ENCODE measurements around the gene TRIM17. TPM values are rescaled to one million over a fixed set of nuclear protein-coding genes. Genes with fewer than 3 reads are reported as not detected.

TRIM17 gene
- total and polyA plus RNA-seq, 9 of the 15 experiments (the other 6 are each of a cell fraction or from before 2014, with no cell fraction given) = not detected

DNA sequence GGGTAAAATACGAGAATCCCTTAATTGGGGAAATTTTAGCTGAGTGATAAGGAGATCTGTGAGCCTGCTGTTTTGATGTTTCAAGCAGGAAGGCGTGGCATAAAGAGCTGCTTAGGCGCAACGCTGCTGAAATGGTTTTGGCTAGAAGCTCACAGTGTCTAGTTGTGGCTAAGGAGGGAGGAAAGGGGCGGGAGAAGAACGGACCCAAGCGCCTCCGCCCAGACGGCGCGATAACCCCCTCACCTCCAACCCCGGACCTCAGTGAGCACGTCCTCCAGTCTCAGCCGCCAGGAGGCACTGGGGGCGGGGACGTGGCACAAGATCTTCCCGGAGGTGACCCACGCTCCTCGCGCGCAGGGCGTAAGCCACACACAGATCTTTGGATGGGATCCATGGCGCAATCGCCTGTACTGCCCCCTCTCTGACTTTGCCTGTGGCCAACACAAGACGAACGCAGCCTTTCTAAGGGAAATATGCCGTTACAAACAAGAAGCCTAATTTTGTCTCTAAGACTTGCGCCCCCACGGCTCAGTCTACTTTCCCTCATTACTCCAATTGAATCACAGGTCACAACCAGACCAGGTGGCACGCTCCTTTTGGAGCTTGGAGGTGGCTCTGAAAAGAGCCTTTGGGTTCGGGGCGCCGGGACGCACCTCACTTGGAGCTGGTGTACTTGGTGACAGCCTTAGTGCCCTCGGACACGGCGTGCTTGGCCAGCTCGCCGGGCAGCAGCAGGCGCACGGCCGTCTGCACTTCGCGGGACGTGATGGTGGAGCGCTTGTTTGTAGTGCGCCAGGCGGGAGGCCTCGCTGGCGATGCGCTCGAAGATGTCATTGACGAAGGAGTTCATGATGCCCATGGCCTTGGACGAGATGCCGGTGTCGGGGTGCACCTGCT, 47.1 kb upstream of the TRIM17 start (continued):
- TF ChIP-seq ZNF3 (CRISPR knock-in tag; IDR thresholded peaks at IDR 0.05) (no peak), RUNX1 (IDR thresholded peaks at IDR 0.05; ENCODE audit: low read depth) (no peak), NFIC (IDR thresholded peaks at IDR 0.05) (peak; percentile 80), NFE2L1 (tag; IDR thresholded peaks at IDR 0.05; ENCODE audit: borderline replicate concordance, low read depth) (no peak), MXI1 (IDR thresholded peaks at IDR 0.05; ENCODE audit: low read depth, low read length) (0 out of 2 replicates have a peak, but pooled peaks have one; percentile 21), EP400 (IDR thresholded peaks at IDR 0.05) (peak; percentile 90), PHF8 (IDR thresholded peaks at IDR 0.05; ENCODE audit: borderline replicate concordance, low read length) (peak; percentile 41; the same call in 1 of the 2 replicates), TEAD1 (CRISPR knock-in tag; IDR thresholded peaks at IDR 0.05) (0 out of 4 replicates have a peak, but pooled peaks of 1 of the 2 experiments have one; percentile 63), MYNN (IDR thresholded peaks at IDR 0.05) (peak; percentile 66; the same call in 1 of the 2 replicates), MYNN (CRISPR knock-in tag; IDR thresholded peaks at IDR 0.05) (no peak), ATF1 (CRISPR knock-in tag; IDR thresholded peaks at IDR 0.05) (no peak), ATF1 (tag; IDR thresholded peaks at IDR 0.05) (peak; percentile 87), HDGF (IDR thresholded peaks at IDR 0.05) (no peak; the same call in 1 of the 2 replicates), MEF2D (tag; conservative IDR thresholded peaks at IDR 0.05; ENCODE audit: low read depth) (peak; percentile 32; the same call in 1 of the 2 replicates), SRF (CRISPR knock-in tag; IDR thresholded peaks at IDR 0.05) (peak in 1 of 2 experiments; percentile 54; a peak in 1 of 4 replicates)
- TF ChIP-seq, protein P1, sequence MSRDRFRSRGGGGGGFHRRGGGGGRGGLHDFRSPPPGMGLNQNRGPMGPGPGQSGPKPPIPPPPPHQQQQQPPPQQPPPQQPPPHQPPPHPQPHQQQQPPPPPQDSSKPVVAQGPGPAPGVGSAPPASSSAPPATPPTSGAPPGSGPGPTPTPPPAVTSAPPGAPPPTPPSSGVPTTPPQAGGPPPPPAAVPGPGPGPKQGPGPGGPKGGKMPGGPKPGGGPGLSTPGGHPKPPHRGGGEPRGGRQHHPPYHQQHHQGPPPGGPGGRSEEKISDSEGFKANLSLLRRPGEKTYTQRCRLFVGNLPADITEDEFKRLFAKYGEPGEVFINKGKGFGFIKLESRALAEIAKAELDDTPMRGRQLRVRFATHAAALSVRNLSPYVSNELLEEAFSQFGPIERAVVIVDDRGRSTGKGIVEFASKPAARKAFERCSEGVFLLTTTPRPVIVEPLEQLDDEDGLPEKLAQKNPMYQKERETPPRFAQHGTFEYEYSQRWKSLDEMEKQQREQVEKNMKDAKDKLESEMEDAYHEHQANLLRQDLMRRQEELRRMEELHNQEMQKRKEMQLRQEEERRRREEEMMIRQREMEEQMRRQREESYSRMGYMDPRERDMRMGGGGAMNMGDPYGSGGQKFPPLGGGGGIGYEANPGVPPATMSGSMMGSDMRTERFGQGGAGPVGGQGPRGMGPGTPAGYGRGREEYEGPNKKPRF (IDR thresholded peaks at IDR 0.05; ENCODE audit: low read depth, low read length) = no peak
- TF ChIP-seq, protein P2, sequence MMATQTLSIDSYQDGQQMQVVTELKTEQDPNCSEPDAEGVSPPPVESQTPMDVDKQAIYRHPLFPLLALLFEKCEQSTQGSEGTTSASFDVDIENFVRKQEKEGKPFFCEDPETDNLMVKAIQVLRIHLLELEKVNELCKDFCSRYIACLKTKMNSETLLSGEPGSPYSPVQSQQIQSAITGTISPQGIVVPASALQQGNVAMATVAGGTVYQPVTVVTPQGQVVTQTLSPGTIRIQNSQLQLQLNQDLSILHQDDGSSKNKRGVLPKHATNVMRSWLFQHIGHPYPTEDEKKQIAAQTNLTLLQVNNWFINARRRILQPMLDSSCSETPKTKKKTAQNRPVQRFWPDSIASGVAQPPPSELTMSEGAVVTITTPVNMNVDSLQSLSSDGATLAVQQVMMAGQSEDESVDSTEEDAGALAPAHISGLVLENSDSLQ (IDR thresholded peaks at IDR 0.05) = peak; percentile 7; the same call in 1 of the 2 replicates
- TF ChIP-seq, protein P3, sequence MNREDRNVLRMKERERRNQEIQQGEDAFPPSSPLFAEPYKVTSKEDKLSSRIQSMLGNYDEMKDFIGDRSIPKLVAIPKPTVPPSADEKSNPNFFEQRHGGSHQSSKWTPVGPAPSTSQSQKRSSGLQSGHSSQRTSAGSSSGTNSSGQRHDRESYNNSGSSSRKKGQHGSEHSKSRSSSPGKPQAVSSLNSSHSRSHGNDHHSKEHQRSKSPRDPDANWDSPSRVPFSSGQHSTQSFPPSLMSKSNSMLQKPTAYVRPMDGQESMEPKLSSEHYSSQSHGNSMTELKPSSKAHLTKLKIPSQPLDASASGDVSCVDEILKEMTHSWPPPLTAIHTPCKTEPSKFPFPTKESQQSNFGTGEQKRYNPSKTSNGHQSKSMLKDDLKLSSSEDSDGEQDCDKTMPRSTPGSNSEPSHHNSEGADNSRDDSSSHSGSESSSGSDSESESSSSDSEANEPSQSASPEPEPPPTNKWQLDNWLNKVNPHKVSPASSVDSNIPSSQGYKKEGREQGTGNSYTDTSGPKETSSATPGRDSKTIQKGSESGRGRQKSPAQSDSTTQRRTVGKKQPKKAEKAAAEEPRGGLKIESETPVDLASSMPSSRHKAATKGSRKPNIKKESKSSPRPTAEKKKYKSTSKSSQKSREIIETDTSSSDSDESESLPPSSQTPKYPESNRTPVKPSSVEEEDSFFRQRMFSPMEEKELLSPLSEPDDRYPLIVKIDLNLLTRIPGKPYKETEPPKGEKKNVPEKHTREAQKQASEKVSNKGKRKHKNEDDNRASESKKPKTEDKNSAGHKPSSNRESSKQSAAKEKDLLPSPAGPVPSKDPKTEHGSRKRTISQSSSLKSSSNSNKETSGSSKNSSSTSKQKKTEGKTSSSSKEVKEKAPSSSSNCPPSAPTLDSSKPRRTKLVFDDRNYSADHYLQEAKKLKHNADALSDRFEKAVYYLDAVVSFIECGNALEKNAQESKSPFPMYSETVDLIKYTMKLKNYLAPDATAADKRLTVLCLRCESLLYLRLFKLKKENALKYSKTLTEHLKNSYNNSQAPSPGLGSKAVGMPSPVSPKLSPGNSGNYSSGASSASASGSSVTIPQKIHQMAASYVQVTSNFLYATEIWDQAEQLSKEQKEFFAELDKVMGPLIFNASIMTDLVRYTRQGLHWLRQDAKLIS (CRISPR knock-in tag; IDR thresholded peaks at IDR 0.05) = peak; percentile 87; the same call in 1 of the 2 replicates
- TF ChIP-seq, protein P4, sequence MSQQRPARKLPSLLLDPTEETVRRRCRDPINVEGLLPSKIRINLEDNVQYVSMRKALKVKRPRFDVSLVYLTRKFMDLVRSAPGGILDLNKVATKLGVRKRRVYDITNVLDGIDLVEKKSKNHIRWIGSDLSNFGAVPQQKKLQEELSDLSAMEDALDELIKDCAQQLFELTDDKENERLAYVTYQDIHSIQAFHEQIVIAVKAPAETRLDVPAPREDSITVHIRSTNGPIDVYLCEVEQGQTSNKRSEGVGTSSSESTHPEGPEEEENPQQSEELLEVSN (IDR thresholded peaks at IDR 0.05; ENCODE audit: borderline replicate concordance in 1 of 2, extremely low read depth in 1 of 2, insufficient read depth in 1 of 2, insufficient read length in 1 of 2, low read depth in 1 of 2, low read length in 1 of 2, poor library complexity in 1 of 2, severe bottlenecking in 1 of 2) = peak; percentile 69 to 81

Data from K562 (cell line).